Muscle of leg (tissue), 11 donors: Measurements from ENCODE around the gene GPR32. TPM values are rescaled to one million over a fixed set of nuclear protein-coding genes. Genes with fewer than 3 reads are reported as not detected.
A peak's percentile ranks its signal among the peaks of the same experiment; 100 is the strongest.
"Not testable (repeated sequence)": the region's sequence is repeated elsewhere in the genome, so short reads cannot be mapped to it uniquely, and the experiment has no call there.

Experiments
- DNase-seq: peaks from one replicate; pipeline ENCODE4 v3.0.0; 2013
- H3K27ac ChIP-seq: one replicate; pipeline ENCODE4 v1.5.1; 2013; ENCODE audit warnings: mild to moderate bottlenecking, low read length, control low read depth
- H3K27me3 ChIP-seq: one replicate; pipeline ENCODE4 v1.6.1; 2013; ENCODE audit warnings: low read length; ENCODE audit not compliant: control insufficient read depth, insufficient read depth
- H3K36me3 ChIP-seq: one replicate; pipeline ENCODE4 v1.6.1; 2013; ENCODE audit warnings: low read length; ENCODE audit not compliant: control insufficient read depth, insufficient read depth
- H3K4me1 ChIP-seq: one replicate; pipeline ENCODE4 v1.6.1; 2013; ENCODE audit warnings: low read length; ENCODE audit not compliant: control insufficient read depth, insufficient read depth
- H3K4me3 ChIP-seq: one replicate; pipeline ENCODE4 v1.5.1; 2013; ENCODE audit warnings: low read length, control low read depth
- H3K9me3 ChIP-seq: replicated peaks from 2 replicates; pipeline ENCODE4 v1.6.1; 2013; ENCODE audit warnings: low read depth, low read length; ENCODE audit not compliant: control insufficient read depth
- WGBS: methylation state at CpG from one replicate; pipeline ENCODE4 v1.1.5; 2013; ENCODE audit warnings: missing lambda C conversion rate; ENCODE audit not compliant: insufficient coverage; 5-methylcytosine and 5-hydroxymethylcytosine counted together
- polyA plus RNA-seq, 8 donors: library from polyadenylated mRNA; unstranded; fragments of 120-200 nt; gene quantifications; one replicate each; pipeline versions ENCODE4 v1.2.1 to v1.2.3, GENCODE V29; 2013; ENCODE audit warnings: inconsistent platforms in 1 of 8, low replicate concordance in 1 of 8; ENCODE audit not compliant: insufficient read length in 8 of 8, insufficient read depth in 1 of 8
- total RNA-seq: library from RNA; stranded (reverse); fragments of 120-200 nt; gene quantifications from one replicate; pipeline ENCODE4 v1.2.4, GENCODE V29; 2013

The GPR32 gene
- total and polyA plus RNA-seq, 9 donors: not detected

GRCh38 chr19:50747141-50747540, 23.1 kb upstream of the GPR32 start:
- not testable (repeated sequence) for H3K9me3 ChIP-seq, H3K27ac ChIP-seq, DNase-seq, H3K36me3 ChIP-seq, H3K4me3 ChIP-seq, H3K4me1 ChIP-seq, H3K27me3 ChIP-seq
- WGBS: 69% methylated on average over 4 of the region's 14 CpGs

GRCh38 chr19:50749490-50749889, 20.8 kb upstream of the GPR32 start:
- Histone ChIP-seq H3K27me3 (peaks cover 2% of the 10 kb centered on the region), H3K4me1 (no peaks in the 10 kb centered on the region), H3K9me3 (no peaks in the 10 kb centered on the region), H3K36me3 (no peaks in the 10 kb centered on the region), H3K27ac (no peak overlapping the region), H3K4me3 (no peak overlapping the region)
- WGBS: no CpG with 5 or more reads among the region's 6 CpGs
- no peak for DNase-seq

GRCh38 chr19:50750010-50750409, 20.3 kb upstream of the GPR32 start:
- Histone ChIP-seq H3K4me3 (no peak overlapping the region), H3K27me3 (peaks cover 2% of the 10 kb centered on the region), H3K9me3 (no peaks in the 10 kb centered on the region), H3K27ac (no peak overlapping the region), H3K4me1 (no peaks in the 10 kb centered on the region), H3K36me3 (no peaks in the 10 kb centered on the region)
- 52% methylated on average over 11 of the region's 15 CpGs for WGBS
- DNase-seq: no peak

- no peak for DNase-seq
- 71% methylated on average over 1 of the region's 4 CpGs for WGBS
- H3K9me3 ChIP-seq: no peaks in the 10 kb centered on the region
- H3K4me3 ChIP-seq: no peak overlapping the region
- no peaks in the 10 kb centered on the region for H3K36me3 ChIP-seq
- peaks cover 5% of the 10 kb centered on the region for H3K27me3 ChIP-seq
- H3K4me1 ChIP-seq: no peaks in the 10 kb centered on the region
- no peak overlapping the region for H3K27ac ChIP-seq
These were observed 16.4 kb upstream of the GPR32 start for GRCh38 chr19:50753879-50754278.

GRCh38 chr19:50756244-50756643, 14.0 kb upstream of the GPR32 start:
- not testable (repeated sequence) for H3K27ac ChIP-seq, H3K4me1 ChIP-seq, H3K9me3 ChIP-seq, H3K36me3 ChIP-seq, DNase-seq, H3K4me3 ChIP-seq, H3K27me3 ChIP-seq
- WGBS: 53% methylated on average over 5 of the region's 8 CpGs

GRCh38 chr19:50757624-50758023, 12.6 kb upstream of the GPR32 start:
- WGBS: no CpG with 5 or more reads among the region's 3 CpGs
- not testable (repeated sequence) for H3K36me3 ChIP-seq, H3K4me1 ChIP-seq, H3K27ac ChIP-seq, H3K4me3 ChIP-seq, H3K9me3 ChIP-seq, DNase-seq, H3K27me3 ChIP-seq

GRCh38 chr19:50759076-50759475, 11.2 kb upstream of the GPR32 start:
- H3K27me3 ChIP-seq: not testable (repeated sequence)

GRCh38 chr19:50759886-50760285, 10.4 kb upstream of the GPR32 start:
- Histone ChIP-seq H3K27ac (no peak overlapping the region), H3K4me1 (no peaks in the 10 kb centered on the region), H3K4me3 (no peak overlapping the region), H3K27me3 (peaks cover 3% of the 10 kb centered on the region), H3K9me3 (no peaks in the 10 kb centered on the region), H3K36me3 (no peaks in the 10 kb centered on the region)
- DNase-seq: peak; percentile 8
- 100% methylated on average over 1 of the region's 4 CpGs for WGBS

More at GRCh38 chr19:50759076-50759475, 11.2 kb upstream of the GPR32 start:
- WGBS: 92% methylated on average over 8 of the region's 18 CpGs
- not testable (repeated sequence) for H3K4me3 ChIP-seq, H3K4me1 ChIP-seq, H3K27ac ChIP-seq, H3K9me3 ChIP-seq, H3K36me3 ChIP-seq, DNase-seq

GRCh38 chr19:50761501-50761900, 8.8 kb upstream of the GPR32 start:
- not testable (repeated sequence) for H3K4me1 ChIP-seq, DNase-seq, H3K27me3 ChIP-seq, H3K27ac ChIP-seq, H3K9me3 ChIP-seq, H3K4me3 ChIP-seq, H3K36me3 ChIP-seq
- 40% methylated on average over 1 of the region's 3 CpGs for WGBS

- H3K27ac ChIP-seq, H3K9me3 ChIP-seq, DNase-seq, H3K36me3 ChIP-seq, H3K4me3 ChIP-seq, H3K27me3 ChIP-seq, H3K4me1 ChIP-seq: not testable (repeated sequence)
- whole genome bisulfite sequencing: no CpG with 5 or more reads among the region's 13 CpGs
These were observed 6.7 kb upstream of the GPR32 start for GRCh38 chr19:50763521-50763920.

- H3K27me3 ChIP-seq: no peaks in the 10 kb centered on the region
These were observed 5.9 kb upstream of the GPR32 start for GRCh38 chr19:50764409-50764808.

More at GRCh38 chr19:50764409-50764808, 5.9 kb upstream of the GPR32 start:
- H3K9me3 ChIP-seq: no peaks in the 10 kb centered on the region
- no CpG with 5 or more reads among the region's 7 CpGs for WGBS
- H3K4me1 ChIP-seq: no peaks in the 10 kb centered on the region
- H3K4me3 ChIP-seq: no peak overlapping the region
- no peak for DNase-seq
- H3K36me3 ChIP-seq: no peaks in the 10 kb centered on the region
- H3K27ac ChIP-seq: no peak overlapping the region
